HL-60 (cell line): Measurements from ENCODE around the gene SORCS2.

Experiments used
- DNase-seq, 2 experiments: peaks; one replicate each; pipeline ENCODE4 v3.0.0-alpha.2; 2010 to 2020; ENCODE audit warnings: low read depth in 1 of 2, low spot score in 1 of 2
- H3K27ac ChIP-seq: fragments of 250-450 bp; sonication (Bioruptor Pico); replicated peaks from 2 replicates; pipeline ENCODE4 v1.5.1; 2020; ENCODE audit warnings: mild to moderate bottlenecking, moderate library complexity
- H3K27me3 ChIP-seq: fragments of 250-450 bp; sonication (Bioruptor Pico); 2 replicates; pipeline ENCODE4 v1.5.1; 2021; ENCODE audit warnings: mild to moderate bottlenecking, moderate library complexity; ENCODE audit not compliant: insufficient read depth, poor library complexity, severe bottlenecking
- H3K4me3 ChIP-seq: replicated peaks from 2 replicates; pipeline ENCODE4 v1.5.1; 2011; ENCODE audit warnings: mild to moderate bottlenecking, control low read depth, low read length; ENCODE audit not compliant: insufficient read depth
- GABPA ChIP-seq: IDR thresholded peaks from 2 replicates; pipeline ENCODE4 v1.6.1; 2012; ENCODE audit warnings: low read depth
- POLR2AphosphoS5 ChIP-seq: IDR thresholded peaks from 2 replicates; pipeline ENCODE4 v1.6.1; 2012; ENCODE audit warnings: low read depth
- SPI1 ChIP-seq: IDR thresholded peaks from 2 replicates; pipeline ENCODE4 v1.6.1; 2012; ENCODE audit warnings: low read depth, mild to moderate bottlenecking, borderline replicate concordance
- TF ChIP-seq, protein P1 (sequence below): IDR thresholded peaks from 2 replicates; pipeline ENCODE4 v1.6.1; 2012; ENCODE audit warnings: low read depth; ENCODE audit not compliant: insufficient replicate concordance
- TF ChIP-seq, protein P2 (sequence below): IDR thresholded peaks from one replicate; pipeline ENCODE4 v1.5.1; 2011; ENCODE audit warnings: low read length, control low read depth, inconsistent platforms; ENCODE audit not compliant: insufficient read depth

Gene SORCS2

DNA sequence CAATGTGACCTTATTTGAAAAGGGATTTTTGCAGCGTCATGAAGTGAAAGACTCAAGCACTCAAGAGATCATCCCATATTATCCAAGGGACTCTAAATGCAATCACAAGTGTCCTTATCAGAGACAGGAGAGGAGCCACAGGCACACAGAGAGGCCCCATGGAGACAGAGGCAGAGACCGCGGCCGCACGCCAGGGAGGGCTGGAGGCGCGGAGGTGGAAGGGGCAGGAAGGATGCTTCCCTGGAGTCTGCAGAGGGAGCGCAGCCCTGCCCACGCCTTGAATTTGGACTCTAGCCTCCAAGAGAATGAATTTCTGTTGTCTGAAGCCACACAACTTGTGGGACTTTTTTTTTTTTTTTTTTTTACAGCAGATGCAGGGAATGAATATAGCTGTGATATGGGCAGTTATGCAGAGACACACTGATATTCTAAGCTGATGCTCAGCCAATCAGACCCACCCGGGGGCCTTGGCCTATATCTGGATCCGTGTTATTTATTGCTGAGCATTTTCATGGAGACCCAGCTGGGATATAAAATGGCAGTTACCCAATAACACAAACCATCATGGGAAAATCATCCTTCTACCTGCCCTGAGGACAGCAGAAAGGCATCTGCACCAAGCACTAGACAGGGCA lies 487.2 kb downstream of the SORCS2 start:
- TF ChIP-seq GABPA (no peak), SPI1 (no peak), POLR2AphosphoS5 (no peak)
- TF ChIP-seq, protein P1, sequence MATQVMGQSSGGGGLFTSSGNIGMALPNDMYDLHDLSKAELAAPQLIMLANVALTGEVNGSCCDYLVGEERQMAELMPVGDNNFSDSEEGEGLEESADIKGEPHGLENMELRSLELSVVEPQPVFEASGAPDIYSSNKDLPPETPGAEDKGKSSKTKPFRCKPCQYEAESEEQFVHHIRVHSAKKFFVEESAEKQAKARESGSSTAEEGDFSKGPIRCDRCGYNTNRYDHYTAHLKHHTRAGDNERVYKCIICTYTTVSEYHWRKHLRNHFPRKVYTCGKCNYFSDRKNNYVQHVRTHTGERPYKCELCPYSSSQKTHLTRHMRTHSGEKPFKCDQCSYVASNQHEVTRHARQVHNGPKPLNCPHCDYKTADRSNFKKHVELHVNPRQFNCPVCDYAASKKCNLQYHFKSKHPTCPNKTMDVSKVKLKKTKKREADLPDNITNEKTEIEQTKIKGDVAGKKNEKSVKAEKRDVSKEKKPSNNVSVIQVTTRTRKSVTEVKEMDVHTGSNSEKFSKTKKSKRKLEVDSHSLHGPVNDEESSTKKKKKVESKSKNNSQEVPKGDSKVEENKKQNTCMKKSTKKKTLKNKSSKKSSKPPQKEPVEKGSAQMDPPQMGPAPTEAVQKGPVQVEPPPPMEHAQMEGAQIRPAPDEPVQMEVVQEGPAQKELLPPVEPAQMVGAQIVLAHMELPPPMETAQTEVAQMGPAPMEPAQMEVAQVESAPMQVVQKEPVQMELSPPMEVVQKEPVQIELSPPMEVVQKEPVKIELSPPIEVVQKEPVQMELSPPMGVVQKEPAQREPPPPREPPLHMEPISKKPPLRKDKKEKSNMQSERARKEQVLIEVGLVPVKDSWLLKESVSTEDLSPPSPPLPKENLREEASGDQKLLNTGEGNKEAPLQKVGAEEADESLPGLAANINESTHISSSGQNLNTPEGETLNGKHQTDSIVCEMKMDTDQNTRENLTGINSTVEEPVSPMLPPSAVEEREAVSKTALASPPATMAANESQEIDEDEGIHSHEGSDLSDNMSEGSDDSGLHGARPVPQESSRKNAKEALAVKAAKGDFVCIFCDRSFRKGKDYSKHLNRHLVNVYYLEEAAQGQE, result no peak
- TF ChIP-seq, protein P2, sequence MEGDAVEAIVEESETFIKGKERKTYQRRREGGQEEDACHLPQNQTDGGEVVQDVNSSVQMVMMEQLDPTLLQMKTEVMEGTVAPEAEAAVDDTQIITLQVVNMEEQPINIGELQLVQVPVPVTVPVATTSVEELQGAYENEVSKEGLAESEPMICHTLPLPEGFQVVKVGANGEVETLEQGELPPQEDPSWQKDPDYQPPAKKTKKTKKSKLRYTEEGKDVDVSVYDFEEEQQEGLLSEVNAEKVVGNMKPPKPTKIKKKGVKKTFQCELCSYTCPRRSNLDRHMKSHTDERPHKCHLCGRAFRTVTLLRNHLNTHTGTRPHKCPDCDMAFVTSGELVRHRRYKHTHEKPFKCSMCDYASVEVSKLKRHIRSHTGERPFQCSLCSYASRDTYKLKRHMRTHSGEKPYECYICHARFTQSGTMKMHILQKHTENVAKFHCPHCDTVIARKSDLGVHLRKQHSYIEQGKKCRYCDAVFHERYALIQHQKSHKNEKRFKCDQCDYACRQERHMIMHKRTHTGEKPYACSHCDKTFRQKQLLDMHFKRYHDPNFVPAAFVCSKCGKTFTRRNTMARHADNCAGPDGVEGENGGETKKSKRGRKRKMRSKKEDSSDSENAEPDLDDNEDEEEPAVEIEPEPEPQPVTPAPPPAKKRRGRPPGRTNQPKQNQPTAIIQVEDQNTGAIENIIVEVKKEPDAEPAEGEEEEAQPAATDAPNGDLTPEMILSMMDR, result no peak
- no peak overlapping the region for H3K4me3 ChIP-seq
- no peak for DNase-seq
- H3K27me3 ChIP-seq, result no peaks in the 10 kb centered on the region
- no peak overlapping the region for H3K27ac ChIP-seq

DNA sequence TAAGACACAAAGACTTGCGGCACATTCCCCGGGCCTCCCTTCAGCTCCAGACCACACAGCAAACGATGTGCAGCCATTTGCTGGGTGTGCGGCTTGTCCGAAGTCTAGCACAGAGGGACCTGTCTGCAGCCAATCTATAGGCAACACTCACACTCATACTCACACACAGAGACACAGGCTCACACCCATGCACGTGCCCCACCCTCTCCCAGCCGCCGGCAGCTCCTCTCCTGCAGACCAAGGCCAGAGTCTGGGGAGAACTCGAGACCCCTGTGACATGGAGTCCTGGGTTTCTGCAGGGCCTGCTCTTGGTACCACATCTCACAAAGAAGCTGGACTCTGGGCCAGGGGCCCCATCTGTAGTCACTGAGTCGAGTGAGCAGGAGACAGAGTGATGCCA lies 487.8 kb downstream of the SORCS2 start:
- H3K4me3 ChIP-seq, result no peak overlapping the region
- TF ChIP-seq POLR2AphosphoS5 (no peak), GABPA (no peak), SPI1 (no peak)
- TF ChIP-seq, protein P1, result no peak
- TF ChIP-seq, protein P2, result no peak
- no peak for DNase-seq
- H3K27me3 ChIP-seq, result no peaks in the 10 kb centered on the region
- H3K27ac ChIP-seq, result no peak overlapping the region

DNA sequence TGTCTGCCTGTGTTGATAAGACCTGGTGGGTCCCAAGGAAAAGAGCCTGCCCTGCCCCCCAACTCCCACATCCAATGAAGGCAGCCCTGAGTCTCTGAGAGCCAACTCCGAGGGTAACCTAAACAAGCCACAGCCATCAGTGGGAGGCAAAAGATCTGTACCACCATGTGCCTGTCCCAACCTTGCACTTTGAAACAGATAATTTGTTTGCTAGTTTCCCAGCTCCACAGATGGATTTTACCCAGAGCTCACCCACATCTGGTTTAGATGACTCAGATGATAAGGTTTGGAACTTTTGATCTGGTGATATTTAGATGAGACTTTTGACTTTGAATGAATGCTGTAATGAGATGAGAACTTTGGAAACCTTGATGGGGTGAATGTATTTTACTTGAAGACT lies 488.4 kb downstream of the SORCS2 start:
- H3K27me3 ChIP-seq, result no peaks in the 10 kb centered on the region
- DNase-seq, result no peak
- TF ChIP-seq, protein P2, result no peak
- H3K4me3 ChIP-seq, result no peak overlapping the region
- no peak overlapping the region for H3K27ac ChIP-seq

DNA sequence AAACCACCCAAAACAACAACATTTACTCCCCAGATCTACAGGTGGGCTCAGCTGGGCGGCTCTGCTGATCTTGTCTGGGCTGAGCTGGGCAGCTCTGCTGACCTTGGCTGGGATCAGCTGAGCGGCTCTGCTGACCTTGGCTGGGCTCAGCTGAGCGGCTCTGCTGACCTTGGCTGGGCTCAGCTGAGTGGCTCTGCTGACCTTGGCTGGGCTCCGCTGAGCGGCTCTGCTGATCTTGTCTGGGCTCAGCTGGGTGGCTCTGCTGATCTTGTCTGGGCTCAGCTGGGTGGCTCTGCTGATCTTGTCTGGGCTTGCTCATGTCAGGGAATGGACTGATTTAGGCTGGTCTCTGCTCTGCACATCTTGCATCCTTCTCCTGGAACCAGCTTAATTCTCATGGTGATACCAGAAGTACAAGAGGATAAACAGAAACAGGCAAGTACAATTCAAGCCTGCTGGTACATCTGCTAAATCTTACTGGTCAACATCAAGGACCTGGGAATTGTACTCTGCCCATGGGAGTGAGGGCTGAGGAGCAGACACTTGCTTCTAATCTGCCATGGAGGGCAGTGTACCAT lies 490.9 kb downstream of the SORCS2 start:
- TF ChIP-seq, protein P2, result no peak
- TF ChIP-seq, protein P1, result no peak
- no peak for TF ChIP-seq GABPA
- no peak for TF ChIP-seq SPI1
- TF ChIP-seq POLR2AphosphoS5, result no peak
- DNase-seq, result no peak
- Histone ChIP-seq H3K27ac (no peak overlapping the region), H3K4me3 (no peak overlapping the region), H3K27me3 (no peaks in the 10 kb centered on the region)
